ENCODE results near the gene NACC2. TPM values are rescaled to one million over a fixed set of nuclear protein-coding genes. Genes with fewer than 3 reads are reported as not detected.

The NACC2 gene
- total RNA-seq, 1 donor from 2014 or later = 3.9 TPM

- H3K4me1 Mint-ChIP-seq (ENCODE audit: low read depth, unreplicated experiment) = peaks cover 8% of the 10 kb centered on the region
- H3K4me3 Mint-ChIP-seq (ENCODE audit: unreplicated experiment) = no peak overlapping the region
- peaks cover 1% of the 10 kb centered on the region for H3K9me3 Mint-ChIP-seq (ENCODE audit: unreplicated experiment)
- peaks cover 3% of the 10 kb centered on the region for H3K27me3 Mint-ChIP-seq (ENCODE audit: unreplicated experiment)
- DNase-seq = peak; percentile 56
- no peak for TF ChIP-seq CTCF (IDR thresholded peaks at IDR 0.05; ENCODE audit: partially characterized antibody, unreplicated experiment)
- no peak overlapping the region for H3K27ac Mint-ChIP-seq (ENCODE audit: unreplicated experiment)
- no peaks in the 10 kb centered on the region for H3K36me3 Mint-ChIP-seq (ENCODE audit: unreplicated experiment)
Observed at GRCh38 chr9:136050701-136051452, 44.2 kb downstream of the NACC2 start.

DNA sequence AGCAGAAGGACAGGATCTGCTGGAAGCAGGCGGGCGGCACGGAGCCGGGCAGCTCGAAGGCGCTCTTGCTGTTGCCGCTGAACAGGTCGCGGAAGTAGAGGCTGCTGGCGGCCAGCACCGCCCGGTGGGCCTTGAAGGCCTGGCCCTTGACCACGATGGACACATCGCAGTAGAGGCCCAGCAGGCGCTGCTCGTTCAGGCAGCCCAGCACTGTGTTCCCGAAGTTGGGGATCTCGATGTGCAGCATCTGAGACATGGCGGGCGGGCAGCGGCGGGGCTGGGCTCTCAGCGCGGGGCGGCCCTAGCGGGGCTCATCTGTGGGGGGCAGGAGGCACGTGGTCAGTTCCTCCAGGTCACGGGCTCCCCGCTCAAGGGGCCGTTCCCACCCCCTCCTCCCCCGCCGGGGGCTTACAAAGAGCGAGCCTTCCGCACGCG is 44.8 kb downstream of the NACC2 start:
- Mint-ChIP-seq H3K9me3 (ENCODE audit: unreplicated experiment) (peaks cover 1% of the 10 kb centered on the region), H3K4me3 (ENCODE audit: unreplicated experiment) (no peak overlapping the region), H3K27me3 (ENCODE audit: unreplicated experiment) (peaks cover 3% of the 10 kb centered on the region), H3K36me3 (ENCODE audit: unreplicated experiment) (no peaks in the 10 kb centered on the region), H3K27ac (ENCODE audit: unreplicated experiment) (no peak overlapping the region), H3K4me1 (ENCODE audit: low read depth, unreplicated experiment) (peaks cover 3% of the 10 kb centered on the region)
- no peak for TF ChIP-seq CTCF (IDR thresholded peaks at IDR 0.05; ENCODE audit: partially characterized antibody, unreplicated experiment)
- peak; percentile 22 for DNase-seq

- Mint-ChIP-seq H3K4me1 (ENCODE audit: low read depth, unreplicated experiment) (peaks cover 3% of the 10 kb centered on the region), H3K36me3 (ENCODE audit: unreplicated experiment) (no peaks in the 10 kb centered on the region), H3K4me3 (ENCODE audit: unreplicated experiment) (no peak overlapping the region), H3K27me3 (ENCODE audit: unreplicated experiment) (peaks cover 3% of the 10 kb centered on the region), H3K9me3 (ENCODE audit: unreplicated experiment) (peaks cover 1% of the 10 kb centered on the region), H3K27ac (ENCODE audit: unreplicated experiment) (no peak overlapping the region)
- DNase-seq = no peak
- TF ChIP-seq CTCF (IDR thresholded peaks at IDR 0.05; ENCODE audit: partially characterized antibody, unreplicated experiment) = no peak
Observed at GRCh38 chr9:136049491-136050265, 45.4 kb downstream of the NACC2 start.

DNA sequence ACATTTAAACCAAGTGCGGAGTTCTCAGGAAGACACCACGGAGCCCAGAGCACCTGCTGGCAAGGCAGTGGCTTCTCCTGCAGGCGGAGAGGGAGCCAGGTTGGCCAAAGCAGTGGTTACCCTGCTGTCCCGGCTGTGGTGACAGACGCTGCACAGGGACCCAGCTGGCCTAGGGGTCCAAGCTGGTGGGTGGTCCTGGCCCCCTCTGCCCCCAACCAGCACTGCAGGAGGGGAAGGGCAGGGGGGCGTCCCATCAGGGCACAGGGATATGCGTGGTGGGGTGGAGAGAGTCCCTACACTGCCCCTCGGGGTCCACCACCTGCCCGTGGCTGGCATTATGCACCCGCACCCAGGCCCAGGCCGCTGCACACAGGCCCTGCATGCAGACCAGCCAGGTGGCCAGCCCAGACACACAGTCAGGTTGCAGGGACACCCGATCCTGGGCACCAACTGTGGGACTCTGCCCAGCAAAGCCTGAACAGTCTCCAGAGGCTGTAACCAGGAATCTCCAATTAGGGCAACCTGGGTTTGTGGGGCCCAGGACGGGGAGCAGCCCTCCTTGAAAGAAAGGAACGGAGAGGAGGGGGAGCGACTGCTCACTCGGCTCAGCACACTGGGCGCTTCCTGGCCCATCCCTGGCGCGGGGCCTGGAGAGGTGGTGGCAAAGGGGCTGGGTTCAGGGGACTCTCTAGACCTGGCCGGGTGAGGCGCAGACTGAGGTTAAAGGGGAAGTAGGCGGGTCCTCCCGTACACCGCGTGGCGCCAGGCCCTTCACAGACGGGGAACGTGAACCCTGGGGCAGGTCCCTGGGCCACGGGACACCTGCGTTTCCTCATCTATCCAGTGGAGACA is 46.3 kb downstream of the NACC2 start:
- H3K27ac Mint-ChIP-seq (ENCODE audit: unreplicated experiment) = peak overlapping the region; percentile 31
- no peak overlapping the region for H3K4me3 Mint-ChIP-seq (ENCODE audit: unreplicated experiment)
- H3K36me3 Mint-ChIP-seq (ENCODE audit: unreplicated experiment) = no peaks in the 10 kb centered on the region
- H3K4me1 Mint-ChIP-seq (ENCODE audit: low read depth, unreplicated experiment) = peaks cover 3% of the 10 kb centered on the region
- DNase-seq = no peak
- peaks cover 2% of the 10 kb centered on the region for H3K9me3 Mint-ChIP-seq (ENCODE audit: unreplicated experiment)
- peaks cover 3% of the 10 kb centered on the region for H3K27me3 Mint-ChIP-seq (ENCODE audit: unreplicated experiment)
- no peak for TF ChIP-seq CTCF (IDR thresholded peaks at IDR 0.05; ENCODE audit: partially characterized antibody, unreplicated experiment)
